RKO (cell line): ENCODE data around the gene MAST4.

ENCODE experiments used
- DNase-seq: peaks from one replicate; pipeline ENCODE4 v3.0.0-alpha.2; 2016; ENCODE audit warnings: low spot score

Gene MAST4

DNA sequence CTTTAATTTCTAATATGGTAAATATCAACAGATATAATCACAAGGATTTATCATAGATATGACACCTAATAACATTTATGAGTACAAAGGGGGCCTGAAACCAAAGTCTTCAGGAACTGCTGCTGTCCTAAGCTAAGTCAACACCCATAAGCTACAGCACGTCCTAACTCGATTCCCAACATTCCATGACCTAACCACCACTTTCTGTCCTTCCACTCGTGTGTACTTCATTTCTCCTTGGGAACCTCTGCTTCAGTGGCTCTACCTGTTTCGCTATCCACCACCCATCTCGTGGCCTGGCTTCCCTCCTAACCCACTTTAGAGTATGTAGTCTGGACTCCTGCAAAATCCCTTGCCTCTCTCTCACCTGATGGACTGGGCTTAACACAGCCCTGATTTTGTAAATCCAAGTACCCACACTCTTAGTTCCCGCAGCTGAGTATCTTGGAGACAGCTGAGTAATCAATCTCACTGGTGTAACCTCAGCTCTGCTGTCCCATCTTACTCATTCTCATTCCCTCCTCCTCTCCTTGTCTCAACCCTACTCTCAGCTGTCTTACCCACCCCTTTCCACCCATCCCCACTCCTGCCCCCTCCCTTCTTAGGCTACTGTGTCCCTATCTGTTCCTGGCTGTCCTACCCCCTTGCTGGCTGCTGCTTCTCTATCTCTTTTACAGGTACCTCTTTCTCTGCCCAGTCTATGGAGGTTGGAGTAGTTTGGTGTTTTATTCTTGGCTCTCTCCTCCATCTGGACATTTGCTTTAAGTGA is 101.8 kb downstream of the MAST4 start:
- DNase-seq: no peak

DNA sequence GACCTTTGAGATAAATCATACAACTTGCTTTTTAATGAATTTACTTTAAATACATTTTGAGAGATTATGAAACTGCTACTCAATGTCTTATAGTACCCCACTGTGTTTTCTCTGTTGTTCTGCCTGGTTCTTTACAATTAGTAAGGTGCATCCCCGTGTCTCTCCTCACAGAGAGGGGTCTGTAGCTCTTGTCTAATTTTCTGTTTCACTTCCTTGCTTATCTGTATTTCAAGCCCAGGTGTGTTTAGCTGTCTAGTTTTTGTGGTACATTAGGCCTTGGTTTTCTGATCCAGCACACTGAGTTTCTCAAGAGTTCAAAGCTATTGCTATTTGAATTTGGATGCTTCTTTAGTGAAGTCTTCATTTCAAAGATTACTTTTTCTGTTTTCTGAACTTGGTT is 105.1 kb downstream of the MAST4 start:
- no peak for DNase-seq

DNA sequence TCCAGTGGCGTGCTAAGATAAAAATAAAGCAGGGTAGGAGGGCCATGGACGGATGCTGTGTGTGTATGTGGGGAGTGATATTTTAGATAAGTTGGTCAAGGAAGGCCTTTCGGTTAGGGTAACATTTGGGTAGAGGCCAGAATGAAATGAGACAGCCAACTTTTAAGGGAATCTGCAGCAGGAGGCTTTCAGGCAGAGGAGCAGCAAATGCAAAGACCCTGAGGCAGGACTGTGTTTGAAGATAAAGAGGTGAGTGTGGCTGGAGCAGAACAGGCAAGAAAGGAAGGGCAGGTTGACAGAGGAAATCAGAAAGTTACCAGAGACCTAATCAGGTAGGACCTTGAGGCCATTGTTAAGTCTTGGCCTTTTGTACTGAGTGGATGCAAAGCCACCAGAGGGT is 106.2 kb downstream of the MAST4 start:
- no peak for DNase-seq

DNA sequence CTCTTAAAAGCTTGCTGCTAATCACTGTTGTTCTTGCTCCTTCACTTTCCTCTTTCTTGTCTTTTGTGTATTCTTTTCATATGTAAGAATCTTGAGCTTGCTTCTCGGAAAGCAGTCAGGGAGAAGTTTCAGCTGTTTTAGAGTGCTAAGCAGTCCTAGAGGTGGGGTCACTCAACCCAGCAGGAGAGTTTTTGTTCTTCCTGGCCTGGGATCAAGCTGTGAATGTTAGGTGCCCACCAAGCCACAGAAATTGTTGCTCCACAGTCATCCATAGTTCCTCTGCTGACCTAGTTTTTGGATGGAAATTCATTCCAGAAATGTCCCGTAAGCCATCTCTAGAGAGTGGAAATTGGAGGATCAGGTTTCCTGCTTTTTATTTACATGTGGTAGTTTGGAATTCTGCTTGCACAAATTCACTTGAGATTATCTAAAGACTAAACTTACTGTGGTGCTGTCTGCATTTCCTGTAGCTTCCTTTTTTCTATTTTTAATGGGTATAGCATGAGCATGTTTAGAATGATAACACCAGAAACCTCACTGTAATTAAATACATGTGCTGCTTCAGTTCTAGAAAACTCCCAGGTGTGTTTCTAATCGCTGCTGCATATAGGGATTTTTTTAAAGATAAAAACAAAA is 108.7 kb downstream of the MAST4 start:
- no peak for DNase-seq

DNA sequence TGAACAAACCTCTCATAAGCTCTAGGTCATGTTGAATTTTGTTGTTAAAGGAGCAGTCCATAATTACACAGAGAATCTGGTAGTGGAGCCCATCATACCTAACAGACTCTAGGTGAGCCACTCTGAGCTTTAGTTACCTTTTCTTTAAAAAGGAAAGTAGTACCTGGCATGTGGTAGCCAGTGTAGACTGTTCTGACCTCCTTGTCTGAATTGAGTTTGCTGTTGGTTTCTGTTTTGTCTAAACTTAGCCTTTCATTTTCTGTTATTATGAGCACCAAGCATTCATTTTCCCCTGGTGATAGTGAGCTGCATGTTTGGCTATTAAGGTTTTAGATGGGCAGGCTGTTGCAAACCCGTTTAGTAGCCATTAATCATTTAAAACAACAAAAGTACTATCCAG is 112.2 kb downstream of the MAST4 start:
- no peak for DNase-seq

DNA sequence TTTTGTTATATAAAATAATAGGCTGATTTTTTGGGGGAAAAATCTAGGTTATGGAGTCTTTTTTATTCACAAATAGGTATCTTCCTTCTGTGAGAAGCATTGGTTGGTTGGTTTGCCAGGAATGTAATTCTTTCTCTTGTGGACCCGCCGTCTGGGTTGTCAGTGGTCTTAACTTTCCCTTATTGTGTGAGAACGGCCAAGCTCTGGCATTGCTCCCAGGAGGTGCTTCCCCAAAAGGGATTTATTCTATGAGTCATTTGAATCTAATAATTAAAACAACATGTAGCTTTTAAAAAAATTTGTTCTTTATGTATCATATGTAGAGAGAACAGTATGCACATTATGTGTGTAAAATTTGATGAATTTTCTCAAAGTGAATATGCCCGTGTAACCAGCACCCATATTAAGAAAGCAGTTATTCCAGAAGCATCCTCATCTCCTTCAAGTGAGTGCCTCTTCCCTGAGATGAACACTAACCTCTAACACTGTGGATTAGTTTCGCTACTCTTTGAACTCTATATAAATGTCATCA is 114.4 kb downstream of the MAST4 start:
- no peak for DNase-seq

DNA sequence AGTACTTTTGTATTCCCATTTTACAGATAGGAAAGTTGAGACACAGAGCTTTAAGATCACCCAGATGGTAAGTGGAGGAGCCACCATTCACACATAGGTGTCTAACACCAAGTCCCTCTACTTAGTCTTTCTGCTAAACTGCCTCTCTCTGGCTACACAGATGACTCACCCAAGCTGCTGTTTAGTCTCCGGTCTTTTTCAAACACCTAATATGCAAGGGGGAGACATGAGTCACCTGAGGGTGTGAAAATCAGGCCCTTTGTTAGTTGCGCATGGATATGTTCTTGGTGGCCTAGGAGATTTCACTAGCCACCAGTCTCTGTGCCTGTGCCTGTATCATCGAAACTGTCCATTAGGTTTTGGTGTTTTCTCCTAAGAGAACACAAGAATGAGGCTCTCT is 117.8 kb downstream of the MAST4 start:
- peak; percentile 69 for DNase-seq

DNA sequence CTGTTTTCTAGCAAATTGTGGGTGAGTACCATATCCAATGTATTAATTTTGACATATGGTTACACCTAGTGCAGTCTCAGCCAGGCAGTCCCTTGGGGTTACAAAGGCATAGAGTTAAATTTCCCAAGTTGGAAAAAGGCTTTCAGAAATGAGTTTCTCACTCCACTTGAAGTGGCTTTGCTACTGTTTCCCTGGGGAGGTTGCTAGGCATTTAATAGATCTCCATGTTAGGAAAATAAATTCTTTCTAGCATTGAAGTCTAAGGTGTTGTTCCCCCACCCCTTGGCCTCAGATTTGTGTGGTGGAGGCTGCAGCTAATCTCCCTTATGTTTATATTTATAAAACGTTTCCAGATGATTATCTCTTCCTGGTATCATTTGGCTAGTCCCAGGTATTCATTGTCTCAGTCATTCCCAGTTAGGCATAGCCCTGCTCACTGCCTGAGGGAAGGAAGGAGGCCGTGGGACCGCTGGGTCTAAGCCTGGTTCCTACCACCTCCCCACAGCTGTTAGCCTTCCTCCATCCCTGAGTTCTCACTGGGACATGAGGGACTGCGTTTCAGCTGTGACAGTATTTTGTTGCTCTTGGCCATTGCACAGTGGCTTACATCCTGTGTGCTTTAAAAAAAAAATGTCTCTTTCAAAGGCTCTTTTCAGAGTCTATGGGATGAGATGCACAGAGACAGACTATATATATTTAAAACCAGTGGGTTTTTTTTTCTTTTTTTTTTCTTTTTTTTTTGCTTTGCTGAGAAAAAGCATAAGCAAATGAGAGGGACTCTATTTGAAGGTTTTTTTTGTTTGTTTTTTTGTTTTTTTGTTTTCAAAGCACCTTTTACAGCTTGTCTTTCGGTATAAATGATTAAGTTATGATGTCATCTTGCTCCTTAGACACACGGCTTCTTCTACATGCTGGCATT is 121.5 kb downstream of the MAST4 start:
- no peak for DNase-seq

DNA sequence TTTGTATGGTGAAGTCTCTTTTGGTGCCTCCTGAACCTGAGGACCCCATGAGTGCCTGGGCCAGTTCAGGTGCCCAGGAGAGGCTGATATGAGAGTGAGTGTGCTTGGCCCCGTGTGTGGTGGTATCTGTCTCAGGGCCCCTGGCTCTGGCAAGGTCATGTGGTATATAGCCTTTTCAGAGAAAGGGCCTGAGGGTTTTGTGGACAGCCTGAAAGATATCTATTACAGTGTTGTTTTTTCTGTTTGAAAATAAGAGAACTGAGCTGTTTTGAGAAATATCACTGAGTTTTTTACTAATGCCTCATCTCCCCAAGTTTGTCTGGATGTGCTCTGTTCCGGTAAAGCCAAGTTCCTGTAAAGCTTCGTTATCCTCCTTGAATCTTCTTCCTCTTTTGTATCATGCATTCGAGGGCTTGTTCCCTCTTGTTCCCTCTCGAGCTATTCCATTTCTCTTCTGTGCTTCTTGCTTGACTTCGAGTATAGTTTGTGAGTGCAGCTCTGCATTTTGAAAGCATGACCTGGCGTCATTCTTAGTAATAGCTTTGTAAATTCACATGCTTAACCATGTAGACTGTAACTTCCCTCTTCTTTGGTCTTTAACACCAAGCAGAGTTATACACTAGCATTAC is 122.3 kb downstream of the MAST4 start:
- no peak for DNase-seq

DNA sequence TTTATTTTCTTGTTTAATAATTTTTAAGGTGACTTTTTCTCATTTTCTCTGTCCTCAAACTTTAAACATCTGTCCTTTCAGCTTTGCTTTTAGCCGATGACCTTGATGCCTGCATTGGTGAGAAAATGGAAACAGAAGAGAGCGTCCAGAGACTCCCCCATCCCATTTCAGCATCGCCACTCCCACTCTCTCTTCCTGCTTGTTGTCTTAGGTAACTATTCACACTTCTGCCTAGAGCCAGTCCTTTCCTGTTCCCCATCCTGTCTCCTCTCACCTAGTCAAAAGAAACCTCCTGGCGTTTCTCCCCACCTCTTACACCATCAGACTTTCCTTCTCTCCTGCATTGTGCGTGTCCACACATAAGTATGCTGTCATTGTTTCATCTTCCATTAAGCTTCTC is 124.6 kb downstream of the MAST4 start:
- no peak for DNase-seq

DNA sequence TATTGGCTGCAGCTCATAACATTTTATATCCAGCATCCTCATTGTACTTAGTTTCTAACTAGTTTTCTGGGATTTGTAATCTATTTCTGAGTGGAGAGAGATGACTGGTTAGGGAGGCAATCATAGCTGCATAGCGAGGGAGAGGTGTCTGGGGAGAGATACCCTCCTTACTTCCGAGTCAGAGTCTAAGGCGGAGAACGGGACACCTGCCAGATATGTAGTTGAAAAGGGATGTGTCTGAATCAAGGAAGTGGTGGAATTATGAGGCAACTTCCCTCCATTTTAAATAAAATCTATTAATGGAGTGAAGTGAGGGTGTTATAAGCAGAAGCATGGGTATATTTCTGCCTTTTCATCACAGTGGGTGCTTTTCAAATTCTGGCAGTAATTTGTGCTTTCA is 126.5 kb downstream of the MAST4 start:
- no peak for DNase-seq

DNA sequence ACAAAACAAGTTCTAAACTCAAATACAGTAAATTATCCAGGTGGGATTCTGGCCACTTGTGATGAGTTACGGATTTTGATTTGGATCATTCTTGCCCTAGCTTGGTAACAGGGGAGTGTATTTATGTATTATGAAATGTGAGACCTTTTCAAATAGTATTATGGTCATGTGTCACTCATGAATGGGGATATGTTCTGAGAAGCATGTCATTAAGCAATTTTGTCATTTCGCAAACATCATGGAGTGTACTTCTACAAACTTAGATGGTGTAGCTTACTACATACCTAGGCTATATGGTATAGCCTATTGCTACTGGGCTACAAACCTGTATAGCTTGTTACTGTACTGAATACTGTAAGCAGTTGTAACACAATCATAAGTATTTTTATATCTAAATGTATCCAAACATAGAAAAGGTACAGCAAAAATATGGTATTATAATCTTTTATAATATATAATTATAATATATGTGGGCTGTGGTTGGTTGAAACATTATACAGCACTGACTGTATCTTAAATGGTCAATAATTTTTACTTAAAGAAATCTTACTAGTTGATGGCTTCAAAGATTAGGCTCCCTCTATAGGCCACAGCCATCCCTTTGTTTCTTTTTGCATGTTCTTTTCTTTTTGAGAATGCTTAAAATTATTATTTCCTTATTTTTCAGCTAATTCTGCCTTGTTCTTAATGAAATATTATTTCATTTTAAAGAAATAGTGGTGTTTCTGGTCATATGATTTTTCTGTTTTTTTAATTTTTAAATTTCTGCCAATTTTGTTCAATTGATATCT is 128.4 kb downstream of the MAST4 start:
- peak; percentile 23 for DNase-seq

DNA sequence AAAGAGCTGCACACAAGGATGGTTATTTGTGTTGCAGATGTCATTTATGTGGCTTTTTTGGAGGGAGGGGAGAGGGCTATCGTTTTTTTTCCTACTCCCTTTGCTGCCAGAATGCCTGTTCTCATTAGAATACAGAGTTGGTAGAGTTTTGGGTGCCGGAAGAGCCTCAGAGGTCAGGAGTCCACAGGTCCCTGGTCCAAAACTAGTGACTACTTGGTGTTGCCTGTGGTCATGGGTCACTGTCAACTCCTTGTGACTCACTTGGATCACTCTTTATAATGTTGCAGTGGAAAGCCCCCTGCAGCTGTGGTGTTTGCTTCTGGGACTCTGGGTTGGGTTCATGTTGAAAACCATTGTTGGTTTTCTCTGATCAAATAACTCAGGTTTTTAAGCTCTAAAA is 131.4 kb downstream of the MAST4 start:
- DNase-seq: no peak

DNA sequence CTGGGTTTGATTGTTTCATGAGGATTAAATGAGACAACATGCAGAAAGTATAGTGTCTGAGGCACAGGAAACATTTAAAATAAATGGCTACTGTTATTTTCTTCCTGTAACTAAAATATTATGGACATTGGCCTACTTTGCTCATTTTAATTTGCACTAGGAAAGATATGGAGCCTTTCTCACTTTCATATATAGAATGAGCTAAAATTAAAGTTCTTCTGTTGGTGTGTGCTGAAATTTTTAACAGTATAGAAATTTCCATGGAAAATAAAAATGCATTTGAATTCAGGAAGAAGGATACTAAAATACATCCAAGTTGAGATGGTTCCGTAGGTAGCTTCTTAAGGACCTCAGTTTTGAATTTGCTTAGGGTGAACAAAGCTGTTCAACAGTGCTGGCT is 131.9 kb downstream of the MAST4 start:
- DNase-seq: no peak

DNA sequence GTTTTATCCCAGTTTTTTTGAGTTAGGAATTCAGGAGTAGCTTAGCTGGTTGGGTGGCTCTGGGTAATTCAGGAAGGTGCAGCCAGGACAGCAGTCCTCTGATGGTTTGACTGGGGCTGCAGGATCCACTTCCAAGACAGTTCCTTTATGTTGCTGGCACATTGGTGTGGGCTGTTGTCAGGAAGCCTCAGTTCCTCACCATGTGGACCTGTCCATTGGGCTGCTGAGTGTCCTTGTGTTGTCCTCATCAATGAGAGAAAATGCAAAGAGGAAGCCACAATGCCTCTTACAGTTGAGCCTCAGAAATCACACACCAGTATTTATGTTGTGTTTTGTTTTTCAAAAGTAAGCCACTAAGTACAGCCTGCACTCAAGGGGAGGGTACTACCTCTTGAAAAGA is 140.9 kb downstream of the MAST4 start:
- DNase-seq: no peak

DNA sequence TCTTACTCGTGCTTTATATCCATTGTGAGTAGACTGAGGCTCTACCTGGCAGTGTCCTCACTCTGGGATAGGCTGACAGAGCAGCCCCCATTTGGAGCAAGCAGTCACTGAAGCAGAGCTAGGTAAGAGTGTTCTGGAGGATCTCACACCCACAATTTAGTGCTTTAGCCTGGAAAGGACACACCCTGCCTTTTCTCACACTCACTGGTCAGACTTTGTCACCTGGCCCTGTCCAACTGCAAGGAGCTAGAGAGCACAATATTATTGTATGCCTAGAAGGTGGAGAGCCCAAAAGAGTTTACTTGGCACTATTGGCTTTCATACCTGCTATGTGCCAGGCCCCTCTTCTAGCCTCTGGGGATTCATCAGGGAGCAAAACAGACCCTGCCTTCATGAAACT is 141.9 kb downstream of the MAST4 start:
- no peak for DNase-seq

DNA sequence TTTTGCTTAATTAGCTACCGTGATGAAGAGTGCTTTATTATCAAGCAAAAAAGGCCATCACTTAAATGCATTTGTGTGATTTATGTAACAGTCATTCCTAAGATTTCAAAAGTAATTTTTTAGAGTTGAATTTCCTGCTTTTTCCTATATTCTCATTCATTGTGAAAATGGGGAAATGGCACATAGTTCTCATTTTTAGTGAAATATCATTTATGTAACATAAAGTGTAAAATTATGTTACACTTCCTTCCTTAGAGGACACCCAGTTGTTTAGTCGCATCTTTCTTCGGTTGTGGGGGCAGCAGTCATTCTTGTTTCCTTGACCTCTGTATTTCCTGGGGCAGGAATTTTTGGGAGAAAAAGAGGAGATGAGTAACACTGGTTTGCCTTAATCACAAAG is 142.8 kb downstream of the MAST4 start:
- DNase-seq: no peak

DNA sequence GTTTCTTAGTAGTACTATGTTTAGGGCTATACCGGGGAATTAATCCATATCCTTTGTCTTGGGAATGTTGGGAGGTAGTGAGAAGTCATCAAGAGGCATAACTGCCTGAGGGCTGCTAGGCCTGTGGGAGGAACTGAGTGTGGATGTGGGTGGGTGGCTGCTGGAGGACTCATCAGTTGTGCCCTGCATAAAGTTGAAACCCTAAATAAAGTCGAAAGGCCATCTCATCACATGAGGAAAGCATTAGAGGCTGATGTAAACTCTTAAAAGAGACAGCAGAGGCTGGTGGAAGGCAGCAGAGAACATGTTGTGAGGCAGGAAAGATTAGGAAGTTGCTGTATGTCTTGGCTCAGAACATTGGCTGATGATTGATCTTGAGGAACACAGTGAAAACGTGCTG is 143.8 kb downstream of the MAST4 start:
- DNase-seq: no peak

DNA sequence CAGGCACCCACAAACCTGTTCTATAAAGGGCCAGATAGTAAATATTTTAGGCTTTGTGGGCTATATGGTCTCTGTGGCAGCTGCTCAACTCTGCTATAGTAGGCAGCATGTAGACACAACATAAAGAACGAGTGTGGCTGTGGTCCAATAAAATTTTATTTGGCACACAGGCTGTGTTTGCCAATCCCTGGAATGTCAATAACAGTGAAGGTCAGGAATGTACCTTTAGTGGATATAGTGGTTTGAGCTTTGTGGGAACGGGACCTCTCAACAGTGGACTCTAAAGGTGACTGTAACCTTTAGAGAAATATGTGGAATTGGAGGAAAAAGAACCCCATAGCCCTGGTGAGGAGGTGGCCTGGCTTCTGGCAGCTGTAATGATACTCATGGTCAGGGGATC is 145.2 kb downstream of the MAST4 start:
- DNase-seq: no peak

DNA sequence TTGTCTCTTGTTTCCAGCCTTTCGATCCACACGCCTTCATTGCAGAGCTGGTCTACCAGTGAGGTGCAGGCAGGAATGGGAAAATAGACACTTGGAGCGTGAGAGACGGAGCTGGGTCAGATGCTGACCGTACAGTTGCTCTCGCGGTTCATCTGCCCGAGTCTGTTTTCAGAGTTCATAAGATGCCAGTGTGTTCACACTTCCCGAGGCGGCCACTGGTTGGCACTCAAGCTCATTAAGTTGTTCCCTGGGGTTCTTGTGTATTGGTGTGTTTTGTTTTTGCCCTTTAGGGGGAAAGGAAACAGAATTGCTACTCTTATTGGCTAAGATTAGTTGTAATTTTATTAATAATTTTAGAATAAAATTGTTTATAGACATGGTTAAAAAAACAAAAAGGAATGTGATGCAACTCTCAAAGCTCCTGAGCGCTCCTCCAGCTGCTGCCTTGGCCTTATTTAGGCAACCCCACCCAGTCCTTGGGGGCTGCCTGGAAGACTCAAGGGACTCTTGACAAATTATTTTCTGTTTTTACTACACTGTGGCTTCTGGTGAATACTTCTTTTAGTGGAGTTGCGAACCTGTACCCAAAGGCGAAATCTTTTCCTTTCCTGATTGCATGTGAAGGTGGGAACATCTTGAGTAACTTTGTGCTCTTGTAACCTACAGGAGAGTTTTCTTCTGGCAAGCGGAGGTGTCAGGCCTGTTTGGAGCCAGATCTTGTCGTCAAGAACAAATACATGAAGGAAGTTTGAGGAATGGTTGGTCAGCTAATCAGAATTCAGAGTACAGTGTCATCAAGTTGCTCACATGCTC is 146.1 kb downstream of the MAST4 start:
- DNase-seq: peak; percentile 16

DNA sequence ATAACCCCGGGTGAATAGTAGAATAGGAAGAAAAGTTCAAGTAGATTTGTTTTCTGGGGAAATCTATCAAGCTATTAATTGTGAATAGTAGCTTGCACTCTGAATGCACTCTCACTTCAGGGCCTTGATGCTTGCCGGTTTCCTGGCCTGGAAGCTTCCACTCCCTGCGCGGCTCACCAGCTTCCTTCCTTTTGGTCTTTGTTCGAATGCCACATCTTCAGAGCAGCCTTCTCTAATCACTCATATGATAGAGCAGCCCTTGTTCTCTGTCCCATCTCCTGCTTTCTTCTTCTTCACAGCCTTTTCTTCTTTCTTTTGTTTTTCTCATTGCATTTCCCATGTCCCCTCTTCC is 146.7 kb downstream of the MAST4 start:
- no peak for DNase-seq
